ENCODE data around the gene SAA4.
A peak's percentile ranks its signal among the peaks of the same experiment; 100 is the strongest.
"Not testable (repeated sequence)": the region's sequence is repeated elsewhere in the genome, so short reads cannot be mapped to it uniquely, and the experiment has no call there.

The SAA4 gene

GRCh38 chr11:18236664-18237356 is at the start of gene SAA4:
Gene SAA4 (minus strand): TSS chr11:18236802. CDS start chr11:18235926, 876 bp downstream.
- DNase-seq (ENCODE audit: low read depth in 1 of 2, low spot score in 1 of 2): no peak
- in situ Hi-C loops (cut with HindIII; ENCODE audit: low pct_unique_long_range_greater_than_20kb, low sequenced_read_pairs): no loop called here
- no peak for TF ChIP-seq JUND (IDR thresholded peaks at IDR 0.05; ENCODE audit: low read depth)

GRCh38 chr11:18285841-18286240 is 49.2 kb upstream of the SAA4 start:
- no peak for DNase-seq (ENCODE audit: low read depth in 1 of 2, low spot score in 1 of 2)
- TF ChIP-seq JUND (IDR thresholded peaks at IDR 0.05; ENCODE audit: low read depth): no peak
- in situ Hi-C loops (cut with HindIII; ENCODE audit: low pct_unique_long_range_greater_than_20kb, low sequenced_read_pairs): no loop called here

GRCh38 chr11:18282626-18283025 is 46.0 kb upstream of the SAA4 start:
- DNase-seq (ENCODE audit: low read depth in 1 of 2, low spot score in 1 of 2): no peak
- TF ChIP-seq JUND (IDR thresholded peaks at IDR 0.05; ENCODE audit: low read depth): no peak

GRCh38 chr11:18280438-18281045 is 43.9 kb upstream of the SAA4 start:
- DNase-seq (ENCODE audit: low read depth in 1 of 2, low spot score in 1 of 2): no peak
- TF ChIP-seq JUND (IDR thresholded peaks at IDR 0.05; ENCODE audit: low read depth): no peak

More at GRCh38 chr11:18282626-18283025, 46.0 kb upstream of the SAA4 start:
- in situ Hi-C loops (cut with HindIII; ENCODE audit: low pct_unique_long_range_greater_than_20kb, low sequenced_read_pairs): no loop called here

GRCh38 chr11:18277565-18278271 is 41.1 kb upstream of the SAA4 start:
- TF ChIP-seq JUND (IDR thresholded peaks at IDR 0.05; ENCODE audit: low read depth): no peak
- in situ Hi-C loops (cut with HindIII; ENCODE audit: low pct_unique_long_range_greater_than_20kb, low sequenced_read_pairs): no loop called here

More at GRCh38 chr11:18280438-18281045, 43.9 kb upstream of the SAA4 start:
- in situ Hi-C loops (cut with HindIII; ENCODE audit: low pct_unique_long_range_greater_than_20kb, low sequenced_read_pairs): no loop called here

GRCh38 chr11:18271206-18271605 is 34.6 kb upstream of the SAA4 start:
- in situ Hi-C loops (cut with HindIII; ENCODE audit: low pct_unique_long_range_greater_than_20kb, low sequenced_read_pairs): no loop called here
- no peak for DNase-seq (ENCODE audit: low read depth in 1 of 2, low spot score in 1 of 2)
- no peak for TF ChIP-seq JUND (IDR thresholded peaks at IDR 0.05; ENCODE audit: low read depth)

More at GRCh38 chr11:18277565-18278271, 41.1 kb upstream of the SAA4 start:
- DNase-seq (ENCODE audit: low read depth in 1 of 2, low spot score in 1 of 2): no peak

- no peak for TF ChIP-seq JUND (IDR thresholded peaks at IDR 0.05; ENCODE audit: low read depth)
- DNase-seq (ENCODE audit: low read depth in 1 of 2, low spot score in 1 of 2): peak; percentile 13 to 15
- in situ Hi-C loops (cut with HindIII; ENCODE audit: low pct_unique_long_range_greater_than_20kb, low sequenced_read_pairs): no loop called here
Measured at GRCh38 chr11:18270102-18270501, 33.5 kb upstream of the SAA4 start.

- DNase-seq (ENCODE audit: low read depth in 1 of 2, low spot score in 1 of 2); in situ Hi-C loops (cut with HindIII; ENCODE audit: low pct_unique_long_range_greater_than_20kb, low sequenced_read_pairs): not testable (repeated sequence)
Measured at GRCh38 chr11:18269252-18269651, 32.6 kb upstream of the SAA4 start.

GRCh38 chr11:18267335-18268133 is 30.9 kb upstream of the SAA4 start:
- in situ Hi-C loops (cut with HindIII; ENCODE audit: low pct_unique_long_range_greater_than_20kb, low sequenced_read_pairs); DNase-seq (ENCODE audit: low read depth in 1 of 2, low spot score in 1 of 2): not testable (repeated sequence)

- in situ Hi-C loops (cut with HindIII; ENCODE audit: low pct_unique_long_range_greater_than_20kb, low sequenced_read_pairs): no loop called here
- DNase-seq (ENCODE audit: low read depth in 1 of 2, low spot score in 1 of 2): no peak
- no peak for TF ChIP-seq JUND (IDR thresholded peaks at IDR 0.05; ENCODE audit: low read depth)
Measured at GRCh38 chr11:18265949-18266348, 29.3 kb upstream of the SAA4 start, which contains the start of gene SAA1. Gene SAA1 (plus strand): TSS chr11:18266264. CDS start chr11:18266888, 624 bp downstream.

GRCh38 chr11:18264677-18265555 is 28.3 kb upstream of the SAA4 start:
- no peak for TF ChIP-seq JUND (IDR thresholded peaks at IDR 0.05; ENCODE audit: low read depth)
- in situ Hi-C loops (cut with HindIII; ENCODE audit: low pct_unique_long_range_greater_than_20kb, low sequenced_read_pairs): no loop called here
- no peak for DNase-seq (ENCODE audit: low read depth in 1 of 2, low spot score in 1 of 2)
